MV-4-11 (cell line): ENCODE results near the gene ZC3H4.
"Not testable (repeated sequence)": the region's sequence is repeated elsewhere in the genome, so short reads cannot be mapped to it uniquely, and the experiment has no call there.

Experiments used
- DNase-seq: peaks from one replicate; lab custom pipeline; 2025; lab: John Stamatoyannopoulos, UW

ZC3H4 gene

GRCh38 chr19:47112997-47113849 is at the start of gene ZC3H4:
ZC3H4 (minus strand) TSS chr19:47113776; CDS start chr19:47112584, 1,192 bp downstream.
- peak; percentile 100 for DNase-seq

DNA sequence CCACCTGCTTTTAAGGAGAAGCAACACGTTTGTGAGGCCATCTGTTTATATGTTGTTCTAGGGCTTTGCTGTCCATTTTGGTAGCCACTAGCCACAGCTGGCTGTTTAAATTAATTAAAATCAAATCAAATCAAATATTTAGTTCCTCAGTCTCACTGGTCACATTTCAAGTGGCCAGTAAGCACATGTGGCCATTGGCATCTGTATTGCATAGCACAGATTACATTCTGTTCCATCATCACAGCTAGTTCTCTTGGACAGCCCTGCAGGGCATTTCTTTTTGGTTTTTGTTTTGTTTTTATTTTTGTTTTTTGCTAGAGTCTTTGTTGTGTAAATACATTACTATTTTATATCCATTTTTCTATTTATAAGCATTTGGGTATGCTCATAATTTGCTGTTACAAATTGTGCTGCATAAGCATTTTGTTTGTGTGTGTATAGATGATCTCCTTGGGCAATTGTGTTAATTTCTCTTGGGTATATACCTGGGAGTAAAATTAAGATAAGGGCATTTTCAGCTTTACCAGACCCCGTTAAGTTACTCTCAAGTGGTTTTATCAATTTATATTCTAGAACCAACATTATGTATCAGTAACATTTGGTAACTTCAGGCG is 48.4 kb upstream of the ZC3H4 start:
- no peak for DNase-seq

DNA sequence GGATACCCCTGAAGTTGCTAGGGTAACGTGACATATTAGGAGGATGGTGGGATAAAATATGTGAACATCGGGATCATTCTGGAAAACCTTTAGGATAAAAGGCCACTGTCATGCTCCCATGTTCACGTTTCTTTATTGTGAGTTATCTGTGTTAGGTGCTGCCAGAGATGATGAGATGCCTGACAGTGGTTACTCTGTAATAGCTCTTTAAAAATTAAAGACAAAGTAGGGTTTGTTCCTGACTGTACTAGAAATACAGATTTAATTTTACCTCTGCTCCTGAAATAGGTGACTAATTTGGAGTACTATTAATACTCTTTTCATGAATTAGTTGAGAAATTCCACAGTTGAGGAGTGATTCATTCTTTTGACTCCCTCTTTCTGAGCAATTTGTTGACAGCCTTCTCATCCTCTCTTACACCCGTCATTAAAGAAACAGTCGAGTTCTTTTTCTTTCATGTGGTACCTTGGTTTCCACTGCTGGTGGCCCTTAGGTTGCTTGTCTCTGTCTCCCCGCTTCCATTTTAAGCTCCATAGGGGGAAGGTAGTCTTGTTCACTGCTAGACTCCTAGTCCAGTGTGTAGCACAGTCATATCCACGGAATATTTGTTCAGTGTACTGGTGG is 45.4 kb upstream of the ZC3H4 start:
- no peak for DNase-seq

- DNase-seq, result no peak
These were observed 44.8 kb upstream of the ZC3H4 start for GRCh38 chr19:47158367-47158791.

DNA sequence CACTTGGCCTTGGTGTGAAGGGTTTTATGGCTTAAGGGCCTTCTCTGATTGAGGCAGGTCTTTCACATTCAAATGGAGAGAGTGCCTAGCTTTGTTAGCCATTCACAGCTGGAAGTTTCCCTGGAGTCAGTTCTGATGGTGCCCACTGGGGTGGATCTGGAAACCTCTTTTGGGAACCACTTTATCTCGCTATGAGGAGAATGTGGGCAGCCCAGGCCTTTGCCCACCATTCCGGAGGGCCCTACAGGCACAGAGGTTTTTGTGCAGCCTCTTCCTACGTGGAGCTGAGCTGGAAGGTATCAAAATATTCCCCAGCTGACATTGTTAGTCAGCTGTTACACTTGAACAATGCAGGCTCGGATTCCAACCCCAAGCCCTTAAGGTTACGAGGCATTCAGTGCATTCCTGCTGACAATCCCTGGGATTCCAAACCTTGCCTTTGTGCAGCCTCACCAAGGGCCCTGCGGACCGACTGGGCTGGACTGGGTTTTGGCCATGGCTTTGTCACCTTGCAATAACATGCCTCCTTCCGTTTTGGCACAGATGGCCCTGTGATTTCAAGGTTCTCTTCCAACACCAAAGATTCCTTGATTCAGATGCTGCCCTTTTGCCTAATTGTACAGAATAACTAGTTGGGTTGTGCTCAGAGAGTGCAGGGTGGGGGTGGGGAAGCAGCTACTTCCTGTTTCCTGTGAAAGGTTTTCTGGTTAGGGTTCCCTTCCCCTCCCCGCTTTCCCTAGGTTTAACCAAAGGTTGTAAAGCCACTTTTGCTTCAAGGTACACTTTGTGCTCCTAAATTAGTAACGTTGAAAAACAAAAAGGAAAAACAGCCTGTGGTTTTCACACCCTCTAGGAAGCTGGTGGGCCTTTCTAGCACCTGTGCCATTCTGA is 44.1 kb upstream of the ZC3H4 start:
- peak; percentile 76 for DNase-seq

DNA sequence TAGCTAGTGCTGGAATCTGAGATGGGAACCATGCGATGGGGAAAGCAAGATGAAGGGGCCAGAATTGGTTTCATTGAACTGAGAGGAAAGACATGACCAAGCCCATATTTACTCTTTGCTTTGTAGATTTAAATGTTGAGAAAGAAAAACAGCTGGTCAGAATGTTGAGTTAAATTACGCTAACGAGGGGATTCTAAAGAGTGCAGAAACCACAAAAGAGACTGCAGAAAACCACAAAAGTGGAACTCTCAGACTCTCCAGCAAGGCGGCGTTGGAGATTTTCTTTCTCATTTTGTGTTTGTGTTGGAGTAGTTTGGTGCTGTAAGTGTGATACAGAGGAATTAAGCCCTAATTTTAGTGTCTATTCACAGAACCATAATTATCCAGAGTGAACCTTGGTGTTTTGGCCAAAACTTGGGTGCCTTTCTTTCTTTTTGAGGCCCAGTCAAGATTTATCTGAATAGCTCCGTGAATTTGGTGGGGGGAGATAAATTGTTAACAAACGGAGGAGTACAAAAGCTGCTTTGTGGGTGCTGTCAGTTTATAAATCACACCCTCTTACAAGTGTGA is 43.4 kb upstream of the ZC3H4 start:
- peak; percentile 93 for DNase-seq

DNA sequence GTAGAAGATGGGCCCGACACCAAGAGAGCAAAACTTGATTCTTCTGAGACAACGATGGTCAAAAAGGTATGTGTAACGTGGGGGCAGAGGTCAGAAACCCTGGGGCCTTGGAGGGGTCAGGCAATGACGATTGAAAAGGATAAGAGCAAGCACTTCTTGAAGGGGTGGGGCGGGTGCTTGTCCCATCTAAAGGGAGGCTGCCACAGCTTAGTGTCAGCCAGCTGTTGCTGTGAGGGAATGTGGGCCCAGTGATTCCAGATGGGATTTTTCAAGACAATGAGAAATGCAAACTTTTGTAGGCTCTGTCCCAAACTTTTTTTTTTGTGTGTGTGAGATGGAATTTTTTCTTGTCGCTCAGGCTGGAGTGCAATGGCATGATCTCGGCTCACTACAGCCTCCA is 41.6 kb upstream of the ZC3H4 start:
- DNase-seq, result no peak

GRCh38 chr19:47153266-47153665 is 39.7 kb upstream of the ZC3H4 start:
- no peak for DNase-seq

DNA sequence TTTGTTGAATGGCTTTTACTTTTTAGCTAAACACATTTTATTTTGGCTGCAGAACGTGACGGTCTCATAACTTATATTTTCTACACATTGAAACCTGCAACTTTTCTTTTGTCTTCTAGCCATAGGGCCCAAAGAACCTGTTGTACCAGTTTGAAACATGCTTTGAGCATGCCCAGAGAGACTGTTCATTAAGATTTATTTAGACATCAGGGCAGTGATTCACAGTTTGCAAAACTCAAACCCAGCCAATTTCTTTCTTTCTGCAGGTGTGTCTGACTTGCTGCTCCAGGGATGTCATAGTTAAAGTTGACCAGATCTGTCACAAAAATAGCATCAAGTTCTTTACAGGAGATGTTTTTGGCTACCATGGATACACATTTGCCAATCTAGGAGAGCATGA is 39.1 kb upstream of the ZC3H4 start:
- DNase-seq, result no peak

DNA sequence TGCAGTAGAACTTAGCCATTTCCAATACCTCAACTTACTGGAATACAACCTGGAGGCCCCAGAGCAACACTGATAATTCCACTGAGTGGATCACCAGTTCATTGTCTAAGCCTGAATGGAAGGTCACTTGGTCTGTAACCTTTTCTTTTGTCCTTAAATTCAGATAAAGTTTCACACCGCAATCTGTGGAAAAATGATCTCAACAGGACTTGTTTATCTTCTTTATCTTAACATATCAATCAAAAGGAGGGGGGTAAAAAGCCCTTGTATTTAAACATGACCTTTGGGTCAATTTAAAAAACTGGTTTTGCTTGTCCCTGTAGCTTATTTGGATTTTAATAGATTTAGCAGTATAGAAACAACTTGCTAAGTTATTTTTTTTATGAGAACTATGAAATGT is 38.6 kb upstream of the ZC3H4 start:
- DNase-seq, result no peak

GRCh38 chr19:47151627-47152026 is 38.1 kb upstream of the ZC3H4 start:
- no peak for DNase-seq

DNA sequence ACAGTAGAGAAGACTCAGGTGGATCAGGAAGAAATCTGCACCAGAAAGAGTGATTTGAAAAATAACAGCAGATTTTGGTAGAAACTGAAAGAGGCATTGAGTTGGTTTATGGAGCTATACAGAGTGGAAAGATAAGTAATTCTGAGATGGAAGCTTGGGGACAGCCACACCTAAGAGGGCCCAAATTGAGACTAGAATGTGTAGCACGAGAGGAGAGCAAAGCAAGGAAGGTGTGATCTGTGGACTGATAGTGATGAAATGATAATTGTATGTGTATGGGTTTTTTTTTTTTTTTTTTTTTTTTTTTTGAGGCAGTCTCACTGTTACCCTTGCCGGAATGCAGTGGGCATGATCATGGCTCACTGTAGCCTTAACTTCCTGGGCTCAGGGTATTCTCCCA is 33.3 kb upstream of the ZC3H4 start:
- DNase-seq, result no peak

DNA sequence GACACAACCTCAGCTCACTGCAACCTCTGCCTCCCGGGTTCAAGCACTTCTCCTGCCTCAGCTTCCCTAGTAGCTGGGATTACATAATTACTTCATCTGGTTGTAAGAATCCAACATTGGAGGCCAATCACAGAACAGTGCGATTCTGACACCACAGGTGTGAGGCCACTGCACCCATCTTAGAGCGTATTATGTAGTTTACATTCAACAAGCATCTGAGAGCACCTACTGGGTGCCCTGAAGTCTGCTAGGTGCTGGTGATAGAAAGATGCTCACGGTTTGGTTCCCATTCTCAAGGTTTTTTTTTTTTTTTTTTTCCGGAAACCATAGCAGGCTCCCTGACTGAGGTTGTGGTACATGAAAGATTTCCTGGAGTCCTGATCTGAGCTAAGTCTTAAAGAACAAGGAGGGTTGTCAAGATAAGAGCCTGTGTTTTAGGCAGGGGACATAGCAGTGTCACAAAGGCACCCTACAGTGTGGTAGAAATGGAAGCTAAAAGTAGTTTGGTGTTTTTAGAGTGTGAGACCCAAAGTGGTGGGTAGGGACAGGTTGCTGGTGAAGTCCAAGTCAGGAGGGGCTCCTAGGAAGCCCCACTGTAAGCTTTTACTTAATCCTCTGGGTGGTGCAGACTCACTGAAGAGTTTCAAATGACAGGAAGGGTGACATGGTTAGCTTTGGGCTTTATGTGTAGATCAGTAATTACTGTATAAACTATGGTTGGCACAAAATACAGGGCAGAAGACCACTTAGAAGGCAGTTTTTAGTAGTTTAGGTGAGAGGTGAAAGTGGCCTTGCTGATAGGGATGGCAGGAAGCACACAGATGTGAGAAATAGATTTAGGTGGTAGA is 32.3 kb upstream of the ZC3H4 start:
- no peak for DNase-seq

GRCh38 chr19:47144630-47145029 is 31.1 kb upstream of the ZC3H4 start:
- DNase-seq, result no peak

DNA sequence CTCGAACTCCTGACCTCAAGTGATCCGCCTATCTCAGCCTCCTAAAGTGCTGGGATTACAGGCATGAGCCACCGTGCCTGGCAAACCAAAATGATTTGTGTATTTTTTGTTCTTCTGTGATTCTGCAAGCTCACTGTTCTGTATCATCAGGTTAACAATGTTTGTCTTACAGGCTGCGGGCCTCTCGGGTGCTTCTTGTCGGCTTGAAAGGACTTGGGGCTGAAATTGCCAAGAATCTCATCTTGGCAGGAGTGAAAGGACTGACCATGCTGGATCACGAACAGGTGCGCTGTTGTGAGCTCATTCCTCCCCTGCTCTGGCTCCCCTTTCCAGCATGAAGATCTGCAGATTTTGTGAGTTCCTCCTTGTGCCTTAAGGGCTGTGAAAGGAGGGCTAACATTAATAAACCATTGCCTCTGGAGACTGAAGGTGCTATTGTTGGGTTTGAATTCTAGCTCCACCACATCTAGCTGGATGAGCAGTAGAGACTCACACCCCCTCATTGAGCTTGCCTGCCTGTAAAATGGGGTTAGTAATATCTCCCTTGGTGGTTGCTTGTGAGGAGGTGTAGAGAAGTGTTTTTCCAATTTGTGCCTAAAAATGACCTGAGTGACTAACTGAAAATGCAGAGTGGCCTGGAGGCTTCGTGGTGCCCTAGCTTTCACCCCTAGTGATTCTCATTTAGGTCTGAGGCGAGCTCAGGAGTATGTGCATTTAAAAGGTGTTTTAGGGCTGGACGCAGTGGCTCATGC is 29.9 kb upstream of the ZC3H4 start:
- DNase-seq, result no peak

GRCh38 chr19:47142779-47143178 is 29.2 kb upstream of the ZC3H4 start:
- DNase-seq, result no peak

GRCh38 chr19:47141695-47142094 is 28.1 kb upstream of the ZC3H4 start:
- DNase-seq, result no peak

- not testable (repeated sequence) for DNase-seq
These were observed 27.7 kb upstream of the ZC3H4 start for GRCh38 chr19:47141252-47141651.

- no peak for DNase-seq
These were observed 21.6 kb upstream of the ZC3H4 start for GRCh38 chr19:47135156-47135555.

DNA sequence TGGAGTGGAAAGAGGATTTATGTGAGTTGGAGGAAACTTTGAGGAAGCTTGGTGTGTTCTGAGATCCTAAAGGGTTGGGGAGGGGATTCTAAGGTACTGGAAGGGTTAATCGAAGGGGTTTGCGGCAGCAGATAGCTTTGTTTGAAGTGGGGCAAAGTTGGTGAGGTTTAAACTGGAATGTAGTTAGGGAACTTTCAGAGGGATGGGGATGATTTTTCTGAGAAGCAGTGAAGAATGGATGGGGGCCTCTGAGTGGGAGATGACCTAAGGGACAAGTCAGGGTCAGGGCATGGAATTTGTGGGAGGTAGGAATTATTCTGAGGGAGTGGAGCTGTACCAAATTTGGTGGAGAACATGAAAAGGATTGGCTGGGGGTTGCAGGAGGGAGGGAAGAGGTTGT is 21.0 kb upstream of the ZC3H4 start:
- no peak for DNase-seq
